IPS-15b (cell line): ENCODE data around the gene CLRN3.

Source experiments
- H3K27me3 ChIP-seq: one replicate; pipeline ENCODE4 v1.6.1; 2013; ENCODE audit warnings: low read length; ENCODE audit not compliant: control insufficient read depth, insufficient read depth
- H3K36me3 ChIP-seq: one replicate; pipeline ENCODE4 v1.6.1; 2013; ENCODE audit warnings: low read length; ENCODE audit not compliant: control insufficient read depth, insufficient read depth
- H3K4me1 ChIP-seq: one replicate; pipeline ENCODE4 v1.6.1; 2013; ENCODE audit warnings: mild to moderate bottlenecking, low read length; ENCODE audit not compliant: control insufficient read depth, insufficient read depth
- H3K4me3 ChIP-seq: one replicate; pipeline ENCODE4 v1.5.1; 2013; ENCODE audit warnings: low read depth, low read length
- H3K9ac ChIP-seq: one replicate; pipeline ENCODE4 v1.6.1; 2013; ENCODE audit warnings: low read depth, mild to moderate bottlenecking, low read length
- H3K9me3 ChIP-seq: one replicate; pipeline ENCODE4 v1.6.1; 2013; ENCODE audit warnings: mild to moderate bottlenecking, low read length; ENCODE audit not compliant: control insufficient read depth, insufficient read depth

The CLRN3 gene

DNA sequence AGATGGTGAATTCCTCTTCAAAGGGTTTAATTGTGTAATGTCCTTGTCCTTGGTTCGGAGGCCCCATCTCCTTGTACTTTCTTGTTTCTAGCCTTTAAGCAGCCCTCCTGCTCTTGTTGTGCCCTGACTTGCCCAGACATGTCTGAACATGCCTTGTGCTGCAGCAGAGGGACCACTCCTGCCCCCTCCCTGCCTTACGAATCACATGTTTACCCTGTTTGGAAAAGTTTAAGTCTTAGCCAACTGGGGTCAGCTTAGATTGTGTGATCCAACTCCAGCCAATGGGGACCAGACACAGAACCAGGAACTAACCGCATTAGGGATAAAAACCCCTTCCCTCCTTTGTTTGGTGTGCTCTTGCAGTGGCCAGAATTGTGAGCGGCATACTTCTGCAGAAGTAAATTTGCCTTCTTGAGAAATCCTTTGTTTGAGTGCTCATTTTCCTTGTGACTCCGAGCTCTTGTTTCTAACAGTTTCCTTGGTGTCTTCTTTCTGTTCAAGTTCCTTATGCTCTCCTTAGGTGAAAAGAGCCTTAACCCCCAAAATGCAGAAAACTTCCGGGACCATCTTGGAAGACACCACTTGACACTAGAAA lies 29.4 kb downstream of the CLRN3 start:
- Histone ChIP-seq H3K36me3 (no peaks in the 10 kb centered on the region), H3K4me1 (no peaks in the 10 kb centered on the region), H3K27me3 (no peaks in the 10 kb centered on the region), H3K4me3 (no peak overlapping the region), H3K9me3 (peaks cover 9% of the 10 kb centered on the region), H3K9ac (no peak overlapping the region)

DNA sequence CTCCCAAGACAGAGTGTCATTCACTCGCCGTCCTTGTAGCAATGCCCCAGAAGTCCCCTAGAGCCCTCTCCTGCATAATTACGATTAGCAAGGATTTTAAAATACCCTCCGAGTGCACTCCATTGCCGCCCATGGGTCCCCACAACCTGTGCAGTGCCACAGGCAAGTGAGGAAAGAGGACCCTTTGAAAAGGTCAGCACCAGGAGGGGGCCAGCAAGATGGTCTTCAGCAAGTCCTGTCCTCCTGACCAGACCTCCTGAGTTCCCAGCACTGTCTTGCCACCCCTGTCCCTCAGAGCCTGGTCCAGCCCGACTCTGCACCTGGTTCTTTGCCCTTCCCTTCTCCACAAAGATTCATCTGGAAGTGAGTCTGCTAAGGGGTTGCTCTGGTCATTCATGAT lies 32.1 kb downstream of the CLRN3 start:
- peaks cover 9% of the 10 kb centered on the region for H3K9me3 ChIP-seq
- H3K4me1 ChIP-seq = no peaks in the 10 kb centered on the region
- H3K27me3 ChIP-seq = no peaks in the 10 kb centered on the region
- H3K4me3 ChIP-seq = no peak overlapping the region
- H3K36me3 ChIP-seq = no peaks in the 10 kb centered on the region
- no peak overlapping the region for H3K9ac ChIP-seq

DNA sequence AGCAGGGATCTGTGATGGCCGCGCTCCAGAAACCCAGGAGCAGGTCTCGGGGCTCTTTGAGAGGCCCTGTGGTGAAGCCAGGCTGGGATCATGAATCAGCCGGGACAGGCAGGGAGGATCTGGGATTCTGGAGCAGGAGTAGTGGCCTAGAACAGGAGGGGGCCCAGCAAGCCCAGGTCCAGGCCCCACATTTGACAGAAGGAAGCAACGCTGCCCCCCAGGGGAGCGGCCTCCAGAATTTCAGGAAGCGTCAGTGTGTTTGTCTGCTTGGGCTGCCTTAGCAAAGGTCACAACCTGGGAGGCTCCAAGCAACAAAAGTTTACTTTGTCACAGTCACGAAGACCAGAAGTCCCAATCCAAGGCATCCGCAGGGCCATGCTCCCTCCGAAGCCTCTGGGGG lies 36.8 kb downstream of the CLRN3 start:
- peaks cover 2% of the 10 kb centered on the region for H3K27me3 ChIP-seq
- H3K36me3 ChIP-seq = no peaks in the 10 kb centered on the region
- no peaks in the 10 kb centered on the region for H3K4me1 ChIP-seq
- H3K9ac ChIP-seq = no peak overlapping the region
- H3K9me3 ChIP-seq = no peaks in the 10 kb centered on the region
- H3K4me3 ChIP-seq = no peak overlapping the region

DNA sequence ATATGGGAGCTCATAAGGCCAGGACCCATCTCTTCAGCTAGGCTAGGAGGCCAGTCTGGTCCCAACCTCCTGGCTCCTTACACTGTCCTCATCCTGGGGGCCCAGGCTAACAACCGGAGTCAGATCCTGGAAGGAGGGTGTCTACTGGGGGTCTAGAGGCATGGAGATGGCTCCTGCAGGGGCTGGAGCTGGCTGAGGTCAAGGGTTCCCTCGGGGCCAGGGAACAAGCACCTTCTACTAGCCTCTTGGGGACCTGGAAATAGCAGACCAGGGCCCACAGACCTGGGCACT lies 37.2 kb downstream of the CLRN3 start:
- H3K36me3 ChIP-seq = no peaks in the 10 kb centered on the region
- no peak overlapping the region for H3K4me3 ChIP-seq
- H3K4me1 ChIP-seq = no peaks in the 10 kb centered on the region
- H3K9ac ChIP-seq = no peak overlapping the region
- no peaks in the 10 kb centered on the region for H3K9me3 ChIP-seq
- H3K27me3 ChIP-seq = peaks cover 2% of the 10 kb centered on the region

DNA sequence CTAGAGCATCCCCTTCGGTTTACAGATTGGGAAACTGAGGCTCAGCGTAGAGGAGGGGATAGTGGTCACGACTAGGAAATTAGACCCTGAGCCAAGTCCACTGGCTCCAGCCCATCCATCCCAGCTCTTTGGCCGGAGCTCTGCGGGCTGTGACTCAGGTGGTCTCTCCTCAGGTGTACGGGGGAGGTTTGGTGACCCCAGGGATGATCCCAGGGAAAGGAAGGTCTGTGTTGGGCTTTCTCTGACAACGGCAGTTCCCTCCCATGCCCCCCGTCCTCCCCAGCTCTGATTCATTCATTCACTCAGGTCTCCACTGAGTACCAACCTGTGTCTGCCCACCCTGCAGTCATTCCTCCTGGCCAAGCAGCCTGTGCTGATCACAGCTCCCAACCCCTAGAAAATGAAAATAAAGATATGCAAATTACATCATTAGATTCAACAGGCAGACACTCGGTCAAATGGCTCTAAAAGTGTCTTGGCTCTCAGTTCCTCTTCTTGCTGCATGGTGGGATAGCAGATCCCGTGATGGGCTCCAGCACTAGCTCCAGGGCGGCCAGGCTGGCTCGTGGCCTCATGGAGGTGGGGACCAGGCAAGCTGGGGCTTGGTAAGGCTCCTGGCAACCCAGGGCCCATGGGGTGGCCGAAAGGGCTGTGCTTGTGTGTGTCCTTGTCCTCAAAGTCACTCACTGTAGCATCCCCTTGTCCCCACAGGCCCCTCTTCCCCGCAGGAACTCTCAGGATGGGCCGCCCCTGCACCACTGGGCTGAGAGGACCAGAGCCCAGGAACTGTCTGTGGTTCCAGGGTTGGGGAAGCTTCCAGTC lies 37.8 kb downstream of the CLRN3 start:
- no peaks in the 10 kb centered on the region for H3K4me1 ChIP-seq
- H3K36me3 ChIP-seq = no peaks in the 10 kb centered on the region
- H3K9me3 ChIP-seq = no peaks in the 10 kb centered on the region
- H3K9ac ChIP-seq = no peak overlapping the region
- no peak overlapping the region for H3K4me3 ChIP-seq
- peaks cover 2% of the 10 kb centered on the region for H3K27me3 ChIP-seq

DNA sequence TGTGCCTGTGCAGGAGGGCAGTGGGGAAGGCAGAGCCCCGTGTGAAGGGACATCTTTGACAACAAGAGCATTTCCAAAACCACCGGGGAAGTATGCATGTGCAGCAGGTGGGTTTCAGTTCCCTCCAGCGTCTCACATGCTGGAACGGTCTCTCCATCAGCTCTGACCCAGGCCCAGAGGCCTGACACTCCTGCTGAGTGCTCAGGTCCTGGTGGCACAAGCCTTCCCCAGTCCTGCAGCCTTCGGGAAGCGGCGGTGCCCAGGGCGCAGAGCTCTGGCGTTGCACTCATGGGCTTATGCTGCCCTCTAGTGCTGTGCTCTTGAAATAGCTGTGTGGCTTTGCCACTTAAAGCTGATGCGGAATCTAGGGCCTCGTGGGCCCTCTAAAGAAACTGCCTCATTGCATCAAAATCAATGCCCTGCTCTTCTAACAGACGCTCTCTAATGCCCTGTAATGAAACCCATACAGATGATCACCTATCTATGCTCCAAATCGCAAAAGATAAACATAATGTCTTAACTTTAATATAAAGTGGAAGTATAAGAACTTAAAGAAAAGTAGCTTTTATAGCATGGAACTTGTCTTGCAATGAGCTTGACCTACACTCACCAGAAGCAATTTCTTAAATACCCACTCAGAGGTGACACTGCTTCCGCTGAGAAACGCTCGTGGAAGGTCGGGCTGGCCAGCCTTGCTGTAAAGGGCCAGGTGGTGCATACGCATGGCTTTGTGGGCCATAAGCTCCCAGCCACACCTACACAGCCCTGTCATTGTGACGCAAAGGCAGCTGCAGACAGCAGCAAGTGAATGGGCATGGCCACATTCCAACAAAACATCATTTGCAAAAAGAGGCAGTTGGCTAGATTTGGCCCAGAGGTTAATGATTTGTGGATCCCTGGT lies 38.6 kb downstream of the CLRN3 start:
- no peaks in the 10 kb centered on the region for H3K36me3 ChIP-seq
- H3K4me3 ChIP-seq = no peak overlapping the region
- H3K27me3 ChIP-seq = peaks cover 2% of the 10 kb centered on the region
- H3K9ac ChIP-seq = no peak overlapping the region
- H3K9me3 ChIP-seq = no peaks in the 10 kb centered on the region
- no peaks in the 10 kb centered on the region for H3K4me1 ChIP-seq

DNA sequence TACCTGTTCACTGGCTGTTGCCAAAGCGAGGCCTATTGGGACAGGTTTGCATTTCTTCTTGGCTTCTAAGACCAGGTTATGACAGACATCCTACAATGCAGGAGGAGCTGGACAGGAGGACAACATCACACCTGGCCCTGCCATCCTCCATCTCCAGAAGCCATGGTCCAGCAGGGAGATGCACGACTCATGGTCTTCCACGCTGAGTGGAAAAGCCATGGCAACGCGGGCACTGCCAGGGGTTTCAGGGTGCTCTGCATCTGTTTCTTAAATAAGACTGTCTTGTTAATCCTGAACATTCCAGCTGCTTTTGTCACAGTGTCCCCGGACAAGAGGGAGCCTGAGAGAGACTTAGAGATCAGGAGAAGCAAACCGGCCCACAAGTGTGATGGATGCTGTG lies 40.3 kb downstream of the CLRN3 start:
- peaks cover 2% of the 10 kb centered on the region for H3K27me3 ChIP-seq
- no peaks in the 10 kb centered on the region for H3K4me1 ChIP-seq
- no peak overlapping the region for H3K4me3 ChIP-seq
- no peak overlapping the region for H3K9ac ChIP-seq
- H3K9me3 ChIP-seq = no peaks in the 10 kb centered on the region
- H3K36me3 ChIP-seq = no peaks in the 10 kb centered on the region

DNA sequence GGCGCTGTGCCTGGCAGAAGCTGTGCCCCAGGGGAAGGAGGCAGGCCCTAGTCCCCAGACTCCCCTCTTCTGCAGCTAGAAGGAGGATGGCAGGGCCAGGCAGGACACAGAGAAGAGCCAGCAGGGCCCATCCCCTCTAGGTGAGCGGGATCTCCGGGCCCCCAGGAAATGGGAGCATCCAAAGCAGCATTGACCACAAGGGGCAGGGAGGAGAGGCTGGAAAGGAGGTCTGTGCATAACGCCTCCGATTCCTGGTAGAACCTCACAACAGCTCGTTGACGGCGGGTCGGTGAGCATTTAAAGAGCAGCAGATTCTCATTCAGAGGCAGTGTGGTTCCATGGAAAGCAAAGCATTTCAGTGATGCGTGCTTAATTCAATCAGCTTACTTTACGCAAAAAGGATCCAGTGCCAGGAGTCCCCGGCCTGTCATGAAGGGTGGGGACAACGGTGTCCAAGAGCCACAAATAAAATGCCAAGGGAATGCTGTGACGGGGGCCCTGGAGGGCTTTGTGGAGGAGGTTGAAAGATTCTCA lies 41.0 kb downstream of the CLRN3 start:
- Histone ChIP-seq H3K27me3 (peaks cover 2% of the 10 kb centered on the region), H3K4me3 (no peak overlapping the region), H3K4me1 (no peaks in the 10 kb centered on the region), H3K9ac (no peak overlapping the region), H3K9me3 (no peaks in the 10 kb centered on the region), H3K36me3 (no peaks in the 10 kb centered on the region)

DNA sequence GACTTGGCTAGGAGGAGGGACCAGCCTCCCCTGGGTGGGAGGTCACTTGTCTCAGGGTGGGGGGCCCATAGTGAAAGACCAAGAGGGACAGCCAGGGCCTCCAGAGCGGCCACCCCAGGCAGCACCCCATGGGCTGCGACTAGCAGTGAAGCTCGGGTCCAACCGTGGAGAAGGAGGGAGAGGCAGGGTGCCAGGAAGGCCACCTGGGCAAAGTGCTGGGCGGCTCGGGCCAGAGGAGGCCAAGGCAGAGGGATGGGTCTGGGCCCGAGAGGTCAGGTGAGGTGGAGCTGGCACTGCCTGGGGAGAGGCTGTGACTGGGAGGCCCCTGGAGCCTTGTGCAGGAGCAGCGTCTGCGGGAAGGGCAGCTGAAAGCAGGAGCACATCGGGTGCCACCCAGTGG lies 41.8 kb downstream of the CLRN3 start:
- no peaks in the 10 kb centered on the region for H3K36me3 ChIP-seq
- H3K9me3 ChIP-seq = no peaks in the 10 kb centered on the region
- peaks cover 2% of the 10 kb centered on the region for H3K27me3 ChIP-seq
- no peaks in the 10 kb centered on the region for H3K4me1 ChIP-seq
- no peak overlapping the region for H3K4me3 ChIP-seq
- no peak overlapping the region for H3K9ac ChIP-seq

DNA sequence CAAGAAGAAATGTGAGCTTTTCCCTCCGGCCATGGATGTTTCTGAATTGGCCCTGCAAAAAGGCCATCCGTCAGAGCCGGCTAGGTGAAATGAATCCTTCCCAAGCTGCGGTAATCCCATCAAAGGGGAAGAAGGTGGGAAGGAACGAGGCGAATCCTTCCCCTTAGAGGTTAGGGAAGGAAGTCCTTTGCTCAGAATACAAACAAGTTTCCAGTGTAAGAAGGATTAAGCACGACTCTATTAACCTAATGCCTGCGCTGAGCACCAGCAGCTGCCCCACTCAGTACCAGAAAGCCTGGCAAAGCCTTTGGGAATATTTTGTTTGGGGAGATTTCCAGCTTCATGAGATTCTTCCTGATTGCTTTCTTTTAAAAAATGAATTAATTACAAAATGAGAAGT lies 42.8 kb downstream of the CLRN3 start:
- no peak overlapping the region for H3K4me3 ChIP-seq
- no peaks in the 10 kb centered on the region for H3K9me3 ChIP-seq
- H3K36me3 ChIP-seq = no peaks in the 10 kb centered on the region
- no peaks in the 10 kb centered on the region for H3K4me1 ChIP-seq
- peaks cover 2% of the 10 kb centered on the region for H3K27me3 ChIP-seq
- H3K9ac ChIP-seq = no peak overlapping the region

DNA sequence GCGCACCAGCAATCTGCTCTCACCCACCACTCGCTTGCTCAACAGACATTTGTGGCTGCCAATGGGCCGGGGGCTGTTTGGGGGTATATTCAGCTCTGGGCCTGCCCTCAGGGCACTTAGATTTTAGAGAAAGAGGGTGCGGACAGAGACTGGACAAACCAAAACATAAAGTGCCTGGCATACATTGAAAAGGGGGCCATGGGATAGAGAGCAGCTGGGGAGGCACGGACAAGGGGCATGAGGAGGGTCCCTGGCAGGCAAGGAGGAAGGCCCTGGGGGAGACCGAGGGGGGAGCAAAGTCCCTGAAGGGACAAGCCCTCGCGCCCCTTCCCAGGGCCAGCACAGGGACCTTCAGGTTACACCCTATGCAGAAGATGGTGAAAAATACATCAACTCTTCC lies 43.5 kb downstream of the CLRN3 start:
- Histone ChIP-seq H3K36me3 (no peaks in the 10 kb centered on the region), H3K4me3 (no peak overlapping the region), H3K9ac (no peak overlapping the region), H3K9me3 (no peaks in the 10 kb centered on the region), H3K4me1 (no peaks in the 10 kb centered on the region), H3K27me3 (peaks cover 2% of the 10 kb centered on the region)
